SK-N-MC (cell line): ENCODE measurements around the gene PCBP3.

Experiments used
- DNase-seq: peaks from one replicate; pipeline ENCODE4 v3.0.0-alpha.2; 2011; ENCODE audit warnings: low read depth, low spot score
- H3K27ac ChIP-seq: fragments of 200-600 bp; sonication (generic); 2 replicates; pipeline ENCODE4 v1.5.1; 2016; ENCODE audit warnings: mixed run types
- H3K36me3 ChIP-seq: fragments of 200-600 bp; sonication (generic); 2 replicates; pipeline ENCODE4 v1.6.1; 2017; ENCODE audit warnings: antibody characterized with exemption, low read length, mixed read lengths; ENCODE audit not compliant: insufficient read depth
- H3K4me3 ChIP-seq: fragments of 200-600 bp; sonication (generic); 2 replicates; pipeline ENCODE4 v1.5.1; 2016
- H3K9ac ChIP-seq: fragments of 200-600 bp; sonication (generic); 2 replicates; pipeline ENCODE4 v1.8.0; 2017; ENCODE audit warnings: mixed run types, mixed read lengths; ENCODE audit not compliant: insufficient read length
- H3K9me3 ChIP-seq: fragments of 200-600 bp; sonication (generic); 2 replicates; pipeline ENCODE4 v1.6.1; 2017; ENCODE audit warnings: low read depth, mild to moderate bottlenecking, antibody characterized with exemption, low read length, moderate library complexity, mixed read lengths
- EZH2 ChIP-seq: fragments of 200-600 bp; sonication (generic); IDR thresholded peaks from one replicate; pipeline ENCODE4 v1.6.1; 2017; ENCODE audit warnings: antibody characterized with exemption
- FOXP2 ChIP-seq: optimal IDR thresholded peaks from 2 replicates; pipeline ENCODE3; 2011; ENCODE audit warnings: mild to moderate bottlenecking, moderate library complexity; ENCODE audit not compliant: insufficient read depth; ENCODE audit errors: extremely low read length, control extremely low read depth
- POLR2AphosphoS5 ChIP-seq: IDR thresholded peaks from 2 replicates; pipeline ENCODE4 v1.6.1; 2012; ENCODE audit warnings: mild to moderate bottlenecking, low read depth, low read length, borderline replicate concordance

Gene PCBP3

DNA sequence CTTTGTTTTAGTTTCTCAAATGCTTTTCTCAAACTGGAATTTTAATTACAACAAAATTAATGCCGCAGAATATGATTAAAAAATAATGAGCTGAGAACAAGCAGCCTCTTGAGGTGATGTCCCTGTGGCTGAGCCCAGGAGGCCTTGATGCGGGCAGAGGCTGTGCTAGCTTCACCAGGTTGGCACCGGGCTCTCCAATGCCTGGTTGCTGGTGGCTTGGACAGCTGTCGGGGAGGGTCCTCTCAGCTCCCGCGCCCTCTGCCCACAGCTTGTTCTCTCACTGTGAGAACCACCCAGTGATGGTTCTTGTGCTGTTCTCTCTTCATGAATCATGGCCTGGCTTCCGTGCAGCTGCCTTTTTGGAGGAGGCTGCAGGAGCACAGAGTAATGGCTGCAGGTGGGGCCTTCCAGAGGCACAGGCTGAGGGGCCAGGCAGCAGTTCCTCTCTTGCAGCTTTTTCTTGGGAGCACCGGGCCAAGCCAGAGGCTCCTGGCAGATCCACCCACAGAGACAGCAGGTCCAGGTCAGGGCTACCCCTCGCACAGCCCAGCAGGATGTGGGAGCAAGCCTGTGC, 156.3 kb downstream of the PCBP3 start:
- Histone ChIP-seq H3K9ac (no peak overlapping the region), H3K36me3 (no peaks in the 10 kb centered on the region)

DNA sequence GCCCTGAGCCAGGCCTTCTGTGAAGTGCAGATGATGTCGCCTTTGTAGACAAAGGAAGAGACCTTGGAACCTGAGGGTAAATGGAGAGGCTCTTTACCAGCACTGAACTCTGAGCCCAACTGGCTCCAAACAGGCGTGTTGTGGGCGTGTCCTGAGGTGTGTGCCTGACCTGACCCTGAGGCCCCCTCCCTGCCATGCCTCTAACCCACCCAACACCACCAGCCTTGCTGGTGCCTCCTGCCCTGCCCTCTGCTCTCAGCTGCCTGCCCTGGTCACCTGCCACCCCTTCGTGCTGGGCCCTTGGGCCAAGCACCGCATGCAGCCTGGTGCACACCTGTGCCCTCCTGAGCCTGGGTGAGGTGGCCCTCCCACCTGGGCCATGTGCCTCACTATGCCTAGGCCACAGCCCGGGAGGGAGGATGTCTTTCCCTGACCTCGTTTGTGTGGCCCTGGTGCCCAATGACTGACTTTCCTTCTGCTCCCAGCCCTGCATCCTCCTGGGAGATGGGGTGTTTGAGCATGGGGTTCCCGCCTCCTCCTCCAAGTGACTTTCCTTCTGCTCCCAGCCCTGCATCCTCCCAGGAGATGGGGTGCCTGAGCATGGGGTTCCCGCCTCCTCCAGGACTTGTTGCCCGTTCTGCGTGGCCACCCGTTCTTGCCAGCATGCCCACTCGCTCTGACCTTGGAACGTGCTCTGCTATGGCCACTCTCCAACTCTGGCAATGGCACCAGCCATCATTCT, 157.0 kb downstream of the PCBP3 start:
- Histone ChIP-seq H3K9me3 (no peaks in the 10 kb centered on the region), H3K9ac (no peak overlapping the region), H3K27ac (no peak overlapping the region), H3K36me3 (no peaks in the 10 kb centered on the region), H3K4me3 (no peak overlapping the region)
- DNase-seq: no peak
- TF ChIP-seq FOXP2 (no peak), POLR2AphosphoS5 (no peak), EZH2 (no peak)

More for the DNA sequence above, 156.3 kb downstream of the PCBP3 start:
- no peak overlapping the region for H3K4me3 ChIP-seq
- TF ChIP-seq EZH2: no peak
- no peaks in the 10 kb centered on the region for H3K9me3 ChIP-seq
- H3K27ac ChIP-seq: no peak overlapping the region
- no peak for DNase-seq

DNA sequence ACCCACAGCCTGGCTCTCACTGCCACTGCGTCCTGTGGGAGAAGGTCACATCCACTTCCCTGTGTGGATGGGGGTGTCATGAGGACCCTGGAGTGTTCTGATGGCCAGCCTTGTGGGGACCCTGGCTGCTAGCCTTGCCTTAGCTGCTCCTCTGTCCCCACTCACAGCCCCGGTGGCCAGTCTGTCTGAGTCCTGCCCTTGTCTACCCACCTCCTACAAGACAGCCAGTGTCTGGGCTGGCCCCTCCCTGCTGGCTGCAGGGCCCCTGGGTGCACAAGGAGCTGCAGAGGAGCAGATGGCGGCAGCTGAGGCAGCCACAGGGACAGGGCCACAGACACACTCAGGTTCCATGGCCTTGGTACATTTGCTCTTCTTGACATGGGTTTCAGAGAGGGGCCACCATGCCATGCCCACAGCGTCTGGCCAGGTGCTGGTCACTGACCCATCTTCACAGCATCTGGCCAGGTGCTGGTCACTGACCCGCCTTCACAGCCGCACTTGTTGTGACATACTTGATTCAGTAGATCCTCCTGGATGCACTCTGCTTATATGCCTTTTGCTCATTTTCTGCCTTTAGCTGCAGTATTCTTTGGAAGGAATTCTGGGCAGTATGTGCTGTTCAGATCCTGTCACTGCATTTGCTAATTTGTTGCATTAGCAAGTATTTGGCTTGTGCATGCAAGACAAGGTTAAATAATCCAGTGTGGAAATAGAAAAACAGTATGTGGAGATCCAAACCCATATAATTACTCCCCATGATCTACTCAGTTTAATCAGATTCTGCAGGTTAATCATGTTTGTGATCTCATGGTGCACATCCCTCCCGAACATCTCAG, 157.8 kb downstream of the PCBP3 start:
- no peak for DNase-seq
- Histone ChIP-seq H3K9ac (no peak overlapping the region), H3K27ac (no peak overlapping the region), H3K9me3 (no peaks in the 10 kb centered on the region), H3K4me3 (no peak overlapping the region), H3K36me3 (no peaks in the 10 kb centered on the region)
- TF ChIP-seq FOXP2 (no peak), EZH2 (no peak), POLR2AphosphoS5 (no peak)

DNA sequence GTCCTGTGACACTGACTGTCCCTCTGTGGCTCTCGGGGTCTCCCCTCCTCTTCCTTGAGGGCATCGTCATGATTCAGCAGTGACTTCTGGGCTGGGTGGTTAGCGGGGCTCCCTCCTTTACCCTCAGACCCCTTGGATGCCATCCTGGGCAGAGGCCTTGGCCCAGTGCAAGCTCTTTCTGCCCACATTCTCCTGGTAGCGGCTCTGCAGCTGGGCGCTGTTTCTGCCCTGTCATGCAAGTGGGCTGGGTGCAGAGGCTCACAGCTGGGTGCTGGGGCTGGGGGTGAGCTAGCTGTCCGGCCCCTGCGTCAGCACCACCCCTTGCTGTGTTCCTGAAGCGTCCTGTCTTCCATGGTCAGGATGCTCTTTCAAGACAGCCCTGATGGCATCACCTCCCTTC, 158.5 kb downstream of the PCBP3 start:
- H3K9ac ChIP-seq: no peak overlapping the region
- H3K36me3 ChIP-seq: no peaks in the 10 kb centered on the region
- no peak overlapping the region for H3K4me3 ChIP-seq
- no peak overlapping the region for H3K27ac ChIP-seq
- TF ChIP-seq POLR2AphosphoS5: no peak
- TF ChIP-seq EZH2: no peak
- TF ChIP-seq FOXP2: no peak
- H3K9me3 ChIP-seq: no peaks in the 10 kb centered on the region
- DNase-seq: no peak

DNA sequence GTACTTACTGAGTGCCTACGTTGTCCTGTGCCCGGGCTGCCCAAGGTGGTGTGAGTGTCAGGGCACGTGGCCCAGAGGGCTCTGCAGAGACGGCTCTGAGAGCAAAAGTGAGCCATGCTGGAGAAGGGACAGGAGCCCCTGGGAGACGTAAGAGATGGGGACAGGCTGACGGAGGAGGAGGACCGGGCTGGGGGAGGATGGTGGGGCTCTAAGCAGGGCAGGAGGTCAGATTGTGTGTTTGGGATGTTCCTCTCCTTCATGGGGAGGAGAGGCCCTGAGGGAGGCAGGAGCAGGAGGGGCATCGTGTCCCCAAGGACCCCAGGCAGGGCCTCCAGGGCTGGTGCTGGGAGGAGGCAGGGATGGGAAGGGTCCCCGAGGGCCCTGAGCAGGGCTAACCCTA, 158.9 kb downstream of the PCBP3 start:
- no peak overlapping the region for H3K27ac ChIP-seq
- H3K4me3 ChIP-seq: no peak overlapping the region
- TF ChIP-seq POLR2AphosphoS5 (no peak), FOXP2 (no peak), EZH2 (no peak)
- H3K36me3 ChIP-seq: no peaks in the 10 kb centered on the region
- H3K9me3 ChIP-seq: no peaks in the 10 kb centered on the region
- no peak overlapping the region for H3K9ac ChIP-seq
- DNase-seq: no peak

DNA sequence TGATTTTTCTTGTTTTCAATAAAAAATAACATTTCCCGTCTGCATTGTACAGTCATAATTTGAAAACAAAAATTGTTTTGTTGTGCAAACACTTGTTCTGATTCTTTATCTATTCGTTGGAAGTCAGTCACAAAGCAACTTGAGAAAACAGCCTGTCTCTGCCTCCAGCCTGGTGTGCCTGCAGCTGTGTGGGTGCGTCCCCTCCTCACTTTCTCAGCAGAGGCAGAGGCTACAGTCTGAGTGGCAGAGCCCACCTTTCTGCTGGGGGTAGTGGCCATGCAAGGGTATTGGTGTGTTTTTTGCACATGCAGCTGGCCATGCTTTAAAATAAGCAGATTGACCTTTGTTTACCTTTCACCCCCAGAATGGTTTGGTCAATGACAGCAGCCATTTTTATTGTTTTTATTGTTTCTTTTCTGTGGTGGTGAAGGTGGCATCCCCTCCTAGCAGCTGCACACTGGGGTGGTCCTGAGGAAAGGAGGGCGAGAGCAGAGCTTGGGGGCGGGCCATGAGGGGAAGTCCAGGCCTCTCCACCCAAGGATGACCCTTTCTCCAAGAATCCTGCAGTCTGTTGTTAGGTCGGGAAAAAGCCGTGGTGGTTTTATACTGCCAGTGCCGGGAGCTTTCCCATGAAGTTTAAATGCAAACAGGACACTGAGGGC, 159.6 kb downstream of the PCBP3 start:
- no peak for DNase-seq
- no peaks in the 10 kb centered on the region for H3K36me3 ChIP-seq
- no peaks in the 10 kb centered on the region for H3K9me3 ChIP-seq
- no peak for TF ChIP-seq POLR2AphosphoS5
- no peak for TF ChIP-seq FOXP2
- H3K4me3 ChIP-seq: no peak overlapping the region
- no peak overlapping the region for H3K9ac ChIP-seq
- no peak overlapping the region for H3K27ac ChIP-seq

DNA sequence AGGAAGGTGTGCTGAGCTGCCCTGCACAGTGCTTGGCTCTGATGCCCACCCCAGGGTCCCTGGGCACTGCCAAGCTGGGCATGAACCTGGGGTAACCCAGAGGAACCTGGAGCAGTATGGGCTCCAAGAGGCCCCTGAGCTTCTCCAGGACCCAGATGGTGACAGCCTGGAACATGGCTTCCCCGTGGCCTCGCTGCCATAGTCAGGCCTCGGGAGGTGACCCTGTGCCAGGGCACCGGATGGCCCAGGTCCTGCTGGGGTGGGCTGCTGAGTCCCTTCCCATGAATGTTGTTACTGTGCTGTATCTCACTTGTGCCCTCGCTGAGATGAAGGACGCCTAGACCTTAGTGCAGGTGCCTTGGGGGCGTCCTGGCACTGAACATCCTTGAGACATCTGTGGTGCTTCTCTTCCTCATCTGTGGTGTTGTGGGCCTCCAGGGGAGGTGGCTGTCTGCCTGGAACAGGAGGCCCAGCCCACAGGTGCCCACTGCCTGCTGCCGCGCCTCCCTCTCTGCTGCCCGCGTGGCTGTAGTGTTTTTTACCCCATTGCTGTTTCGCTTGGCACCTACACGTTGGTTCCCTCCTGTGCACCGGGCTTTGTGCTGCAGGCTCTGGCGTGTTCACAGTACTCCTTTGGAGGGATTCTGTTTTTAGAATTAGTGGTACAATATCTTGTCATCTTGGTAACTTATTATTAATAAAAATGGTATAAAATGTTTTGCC, 160.3 kb downstream of the PCBP3 start:
- H3K36me3 ChIP-seq: no peaks in the 10 kb centered on the region
- H3K27ac ChIP-seq: no peak overlapping the region
- no peak overlapping the region for H3K4me3 ChIP-seq
- no peak for TF ChIP-seq FOXP2
- TF ChIP-seq EZH2: no peak
- no peak for TF ChIP-seq POLR2AphosphoS5
- no peaks in the 10 kb centered on the region for H3K9me3 ChIP-seq
- DNase-seq: no peak
- no peak overlapping the region for H3K9ac ChIP-seq
